Endothelial cell of umbilical vein (primary cell): ENCODE results near the gene FA2H. TPM values are rescaled to one million over a fixed set of nuclear protein-coding genes. Genes with fewer than 3 reads are reported as not detected.

Source experiments
- BruUV-seq: library from RNA; stranded (reverse); fragments of 400-500 nt; replicated peaks from 2 replicates; lab custom pipeline; 2021; lab: Mats Ljungman, UMichigan
- CTCF ChIA-PET: fragments of 300-600, 350-600 bp; sonication (Branson Sonifier 250); formaldehyde crosslinking; loops from one replicate; lab custom pipeline; 2021; ENCODE audit warnings: antibody characterized with exemption, inconsistent platforms; lab: Charles Lee
- POLR2A ChIA-PET: fragments of 300-600, 350-600 bp; sonication (Branson Sonifier 250); formaldehyde crosslinking; loops from one replicate; lab custom pipeline; 2021; ENCODE audit warnings: antibody characterized with exemption, inconsistent platforms; lab: Charles Lee
- DNase-seq: peaks from one replicate; pipeline ENCODE4 v3.0.0-alpha.2; 2011; ENCODE audit warnings: low read depth, low spot score
- FAIRE-seq: peaks from 2 replicates; lab custom pipeline; 2011; peaks lifted over from hg19 to GRCh38; lab: Jason Lieb, UNC
- H2AFZ ChIP-seq: 2 replicates; pipeline ENCODE4 v1.6.0; 2012; ENCODE audit warnings: low read depth, low read length, control low read depth, inconsistent platforms
- H3K27ac ChIP-seq: 2 replicates; pipeline ENCODE4 v1.5.1; 2011; ENCODE audit warnings: low read depth, mild to moderate bottlenecking, control low read depth, low read length, moderate library complexity; ENCODE audit not compliant: insufficient read depth
- H3K27me3 ChIP-seq, 2 experiments: 2 replicates each; pipeline versions ENCODE4 v1.6.0 to v1.6.1; 2011; ENCODE audit warnings: low read length in 2 of 2, mixed read lengths in 1 of 2; ENCODE audit not compliant: control insufficient read depth in 2 of 2, insufficient read depth in 2 of 2
- H3K36me3 ChIP-seq, 2 experiments: 2 replicates in 1 of 2; 3 replicates in 1 of 2; pipeline ENCODE4 v1.5.1; 2011; ENCODE audit warnings: low read length in 2 of 2, mild to moderate bottlenecking in 1 of 2, moderate library complexity in 1 of 2; ENCODE audit not compliant: control insufficient read depth in 2 of 2, insufficient read depth in 2 of 2; ENCODE audit errors: extremely low read depth in 1 of 2
- H3K4me1 ChIP-seq: 3 replicates; pipeline ENCODE4 v1.5.1; 2011; ENCODE audit warnings: mild to moderate bottlenecking, low read length; ENCODE audit not compliant: control insufficient read depth, insufficient read depth; ENCODE audit errors: extremely low read depth
- H3K4me2 ChIP-seq: 2 replicates; pipeline ENCODE4 v1.6.1; 2011; ENCODE audit warnings: low read length, control low read depth, mixed read lengths; ENCODE audit not compliant: insufficient read depth
- H3K4me3 ChIP-seq, 3 experiments: fragments of 200-600 bp in 1 of 3; sonication (generic), shearing (Covaris generic) in 1 of 3; replicated peaks in 1 of 3; 2 replicates each; pipeline ENCODE4 v1.5.1; 2011 to 2016; ENCODE audit warnings: control low read depth in 3 of 3, low read length in 3 of 3, mild to moderate bottlenecking in 2 of 3, inconsistent platforms in 1 of 3, low read depth in 1 of 3, moderate library complexity in 1 of 3; ENCODE audit not compliant: insufficient read depth in 1 of 3
- H3K79me2 ChIP-seq: 2 replicates; pipeline ENCODE4 v1.6.0; 2012; ENCODE audit warnings: low read length, inconsistent platforms; ENCODE audit not compliant: control insufficient read depth, insufficient read depth
- H3K9ac ChIP-seq: replicated peaks from 2 replicates; pipeline ENCODE3; 2011; ENCODE audit warnings: low read length, control low read depth; ENCODE audit not compliant: insufficient read depth; ENCODE audit errors: extremely low read depth
- H3K9me1 ChIP-seq: replicated peaks from 3 replicates; pipeline ENCODE4 v1.6.0; 2011; ENCODE audit warnings: mild to moderate bottlenecking, low read length; ENCODE audit not compliant: control insufficient read depth, insufficient read depth; ENCODE audit errors: extremely low read depth
- H3K9me3 ChIP-seq: replicated peaks from 2 replicates; pipeline ENCODE4 v1.5.1; 2012; ENCODE audit warnings: low read length, inconsistent platforms; ENCODE audit not compliant: control insufficient read depth, insufficient read depth
- H4K20me1 ChIP-seq: replicated peaks from 2 replicates; pipeline ENCODE3; 2011; ENCODE audit warnings: mild to moderate bottlenecking, low read length; ENCODE audit not compliant: control insufficient read depth, insufficient read depth; ENCODE audit errors: extremely low read depth
- CTCF ChIP-seq, 2 donors: IDR thresholded peaks; 1 replicate in 1 of 2; 2 replicates in 1 of 2; pipeline ENCODE4 v1.5.1; 2011; ENCODE audit warnings: low read length in 2 of 2, mild to moderate bottlenecking in 2 of 2, moderate library complexity in 2 of 2, control low read depth in 1 of 2, inconsistent platforms in 1 of 2, low read depth in 1 of 2; ENCODE audit not compliant: insufficient read depth in 1 of 2; ENCODE audit errors: extremely low read depth in 1 of 2
- EZH2 ChIP-seq: IDR thresholded peaks from 2 replicates; pipeline ENCODE4 v1.6.1; 2012; ENCODE audit warnings: borderline replicate concordance, low read depth, mild to moderate bottlenecking, moderate library complexity, low read length, inconsistent platforms; ENCODE audit not compliant: severe bottlenecking
- FOS ChIP-seq: IDR thresholded peaks from 2 replicates; pipeline ENCODE4 v1.6.1; 2011; ENCODE audit warnings: mild to moderate bottlenecking, low read length, moderate library complexity, borderline replicate concordance; ENCODE audit not compliant: insufficient read depth
- GATA2 ChIP-seq: IDR thresholded peaks from 2 replicates; pipeline ENCODE4 v1.7.0; 2011; ENCODE audit warnings: low read depth, mild to moderate bottlenecking, moderate library complexity, mixed read lengths, low read length; ENCODE audit not compliant: insufficient read length, insufficient read depth
- JUN ChIP-seq: IDR thresholded peaks from 2 replicates; pipeline ENCODE4 v1.6.1; 2011; ENCODE audit warnings: borderline replicate concordance, low read depth; ENCODE audit not compliant: insufficient read length, insufficient read depth
- MAX ChIP-seq: IDR thresholded peaks from 2 replicates; pipeline ENCODE4 v1.6.1; 2011; ENCODE audit not compliant: insufficient read depth, insufficient read length
- MYC ChIP-seq: IDR thresholded peaks from one replicate; pipeline ENCODE4 v1.6.1; 2011; ENCODE audit warnings: mild to moderate bottlenecking, low read depth, low read length
- POLR2A ChIP-seq: IDR thresholded peaks from 2 replicates; pipeline ENCODE4 v1.6.1; 2012; ENCODE audit warnings: low read depth, mild to moderate bottlenecking, control low read depth, low read length
- POLR2AphosphoS5 ChIP-seq: IDR thresholded peaks from 2 replicates; pipeline ENCODE4 v1.6.1; 2012; ENCODE audit warnings: low read depth, mild to moderate bottlenecking, control low read depth, low read length, moderate library complexity; ENCODE audit not compliant: insufficient read depth
- dilution Hi-C: fragments of 300-500 bp; cut with MboI; formaldehyde crosslinking; loops from one replicate; pipeline ENCODE4 v1.15.0; 2019; ENCODE audit warnings: low sequenced_read_pairs; ENCODE audit not compliant: extremely low pct_ligation_motif_present
- intact Hi-C: fragments of 100-400 bp; cut with micrococcal nuclease; formaldehyde crosslinking; loops from one replicate; pipeline ENCODE4 v1.10.0; 2022
- polyA plus RNA-seq, 4 experiments: library from polyadenylated mRNA; depleted of rRNA in 3 of 4; stranded (reverse) in 3 of 4; unstranded in 1 of 4; fragments of >200 nt; gene quantifications; 2 replicates each; pipeline versions ENCODE4 v1.2.1 to v1.2.3, GENCODE V29; 2011 to 2012; ENCODE audit warnings: missing spikeins in 1 of 4
- total RNA-seq: library from RNA; stranded (reverse); gene quantifications from 2 replicates; pipeline ENCODE4 v1.2.3, GENCODE V29; 2021

The FA2H gene
- total and polyA plus RNA-seq, 2 donors (not counting 3 experiments of a cell fraction or from before 2014, with no cell fraction given) = not detected

DNA sequence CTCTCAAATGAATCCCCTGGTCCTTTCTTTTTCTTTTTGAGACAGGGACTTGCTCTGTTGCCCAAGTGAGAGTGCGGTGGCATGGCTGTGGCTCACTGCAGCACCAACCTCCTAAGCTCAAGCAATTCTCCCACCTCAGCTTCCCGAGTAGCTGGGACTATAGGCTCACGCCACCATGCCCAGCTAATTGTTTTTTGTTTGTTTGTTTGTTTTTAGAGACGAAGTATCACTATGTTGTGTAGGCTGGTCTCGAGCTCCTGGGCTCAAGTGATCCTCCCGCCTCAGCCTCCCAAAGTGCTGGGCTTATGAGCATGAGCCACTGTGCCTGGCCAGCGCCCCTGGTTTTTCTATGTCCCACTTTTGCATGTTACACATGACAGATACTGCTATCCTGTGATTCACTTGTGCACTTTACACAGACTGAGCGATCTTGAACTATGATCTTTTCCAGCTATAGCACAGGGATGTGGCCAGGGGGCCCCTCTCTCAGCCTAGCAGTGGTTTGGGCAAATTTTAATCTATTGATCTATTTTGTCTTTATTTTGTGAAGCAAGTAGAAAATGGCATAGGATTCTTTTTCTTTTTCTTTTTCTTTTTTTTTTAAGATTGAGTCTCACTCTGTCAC, 42.7 kb downstream of the FA2H start:
- DNase-seq (no peak), FAIRE-seq (no peak)
- no peaks in the 10 kb centered on the region for H3K9me1 ChIP-seq
- BruUV-seq = no TSS peak
- POLR2A ChIA-PET = no interaction called here
- no peaks in the 10 kb centered on the region for H4K20me1 ChIP-seq
- no peaks in the 10 kb centered on the region for H3K4me1 ChIP-seq
- H3K9me3 ChIP-seq = no peaks in the 10 kb centered on the region
- TF ChIP-seq POLR2A = no peak
- TF ChIP-seq JUN = no peak
- no peak for TF ChIP-seq FOS
- no peak for TF ChIP-seq MYC
- no peak for TF ChIP-seq EZH2
- TF ChIP-seq CTCF (IDR thresholded peaks at IDR 0.05; ENCODE audit: extremely low read depth in 1 of 2, insufficient read depth in 1 of 2, low read depth in 1 of 2, low read length in 2 of 2) = no peak
- TF ChIP-seq MAX = no peak
- no peak for TF ChIP-seq POLR2AphosphoS5
- no peak for TF ChIP-seq GATA2
- no peak overlapping the region for H3K4me2 ChIP-seq
- no peak overlapping the region for H3K9ac ChIP-seq
- no peaks in the 10 kb centered on the region for H3K79me2 ChIP-seq
- no peak overlapping the region for H2AFZ ChIP-seq
- no peaks in the 10 kb centered on the region for H3K27me3 ChIP-seq
- CTCF ChIA-PET = interaction anchor here (0.8 to 1.0 kb wide), 2 partner anchors 20 to 21 kb away, joined by 3 to 5 read pairs; no protein-coding TSS in a partner anchor
- intact Hi-C loops = no loop called here
- no peak overlapping the region for H3K27ac ChIP-seq
- no peaks in the 10 kb centered on the region for H3K36me3 ChIP-seq
- dilution Hi-C loops = no loop called here
- no peak overlapping the region for H3K4me3 ChIP-seq
